NCI-H1417 (cell line): ENCODE measurements around the gene NHLRC3.
A peak's percentile ranks its signal among the peaks of the same experiment; 100 is the strongest.

Experiments
- DNase-seq, 3 experiments: peaks; one replicate each; lab custom pipeline; 2025; lab: John Stamatoyannopoulos, UW

NHLRC3 gene

GRCh38 chr13:39037880-39038568 is at the start of gene NHLRC3, which contains the start of gene PROSER1:
Gene NHLRC3, plus strand, starts transcription at chr13:39038456. Its CDS starts 184 bp downstream, at chr13:39038640.
Gene PROSER1, minus strand, starts transcription at chr13:39038089. Its CDS starts 847 bp downstream, at chr13:39037242.
- peak; percentile 94 to 98 (median 95) for DNase-seq

DNA sequence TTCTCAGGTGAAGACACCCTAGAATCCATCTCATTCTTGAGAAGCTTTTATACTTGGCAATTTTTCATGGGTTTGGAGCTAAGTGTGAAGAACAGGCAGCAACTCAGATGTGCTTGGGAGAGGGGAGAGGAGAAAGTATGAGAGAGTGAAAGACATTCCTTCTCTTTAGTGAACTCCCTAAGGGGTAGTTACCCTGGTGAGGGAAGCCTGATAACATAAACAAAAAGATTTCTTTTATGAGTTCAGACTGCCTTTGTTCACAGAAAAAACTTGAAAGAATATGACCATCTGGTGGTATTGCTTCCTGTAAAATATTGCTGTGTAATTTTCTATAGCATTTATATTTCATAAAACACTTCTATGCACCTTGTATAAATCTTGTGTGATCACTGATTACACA is 47.6 kb upstream of the NHLRC3 start, which contains the start of gene STOML3:
Gene STOML3, minus strand, starts transcription at position 139 of the 400 bp plus-strand sequence. Its CDS starts 110 bp downstream, at position 29.
- no peak for DNase-seq

- no peak for DNase-seq
Measured at GRCh38 chr13:38993381-38993780, 44.9 kb upstream of the NHLRC3 start.

- no peak for DNase-seq
Measured at GRCh38 chr13:38998739-38999138, 39.5 kb upstream of the NHLRC3 start.

DNA sequence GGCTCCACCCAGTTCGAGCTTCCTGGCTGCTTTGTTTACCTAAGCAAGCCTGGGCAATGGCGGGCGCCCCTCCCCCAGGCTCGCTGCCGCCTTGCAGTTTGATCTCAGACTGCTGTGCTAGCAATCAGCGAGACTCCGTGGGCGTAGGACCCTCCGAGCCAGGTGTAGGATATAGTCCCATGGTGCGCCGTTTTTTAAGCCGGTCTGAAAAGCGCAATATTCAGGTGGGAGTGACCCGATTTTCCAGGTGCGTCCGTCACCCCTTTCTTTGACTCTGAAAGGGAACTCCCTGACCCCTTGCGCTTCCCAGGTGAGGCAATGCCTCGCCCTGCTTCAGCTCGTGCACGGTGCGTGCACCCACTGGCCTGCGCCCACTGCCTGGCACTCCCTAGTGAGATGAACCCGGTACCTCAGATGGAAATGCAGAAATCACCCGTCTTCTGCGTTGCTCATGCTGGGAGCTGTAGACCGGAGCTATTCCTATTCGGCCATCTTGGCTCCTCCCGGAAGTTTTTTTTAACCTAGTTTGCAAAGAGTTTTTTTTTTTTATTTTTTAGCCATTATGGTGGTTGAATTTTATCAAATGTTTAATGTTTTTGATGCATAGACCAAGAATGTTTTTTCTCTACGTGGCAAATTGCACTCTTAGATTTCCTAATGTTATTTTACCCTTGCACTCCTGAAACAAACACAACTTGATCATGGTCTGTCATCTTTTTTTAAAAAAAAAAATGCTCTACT is 31.7 kb upstream of the NHLRC3 start:
- peak in 2 of 3 experiments; percentile 6 to 25 for DNase-seq

- no peak for DNase-seq
Measured at GRCh38 chr13:39012608-39013007, 25.6 kb upstream of the NHLRC3 start.

DNA sequence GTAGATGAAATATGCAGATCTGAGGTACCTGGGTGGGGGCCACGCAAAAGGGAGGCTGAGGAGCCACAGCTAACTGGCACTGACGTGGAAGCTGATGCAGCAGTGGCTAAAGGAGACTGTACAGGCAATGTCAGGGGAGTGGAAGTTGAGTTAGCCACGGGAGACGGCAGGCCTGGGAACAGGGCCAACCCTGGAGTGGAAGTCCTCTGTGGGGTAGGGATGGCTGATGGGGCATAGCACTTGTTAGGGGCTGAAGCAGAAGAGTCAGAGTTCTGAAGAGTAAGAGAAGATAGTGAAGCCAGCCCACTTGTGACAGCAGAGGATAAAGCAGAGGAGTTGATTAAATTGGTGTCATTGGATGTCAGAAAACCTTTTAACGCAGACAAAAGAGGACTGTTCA is 24.8 kb upstream of the NHLRC3 start:
- DNase-seq, result no peak

- no peak for DNase-seq
Measured at GRCh38 chr13:39016087-39016486, 22.2 kb upstream of the NHLRC3 start.

GRCh38 chr13:39016787-39017186 is 21.5 kb upstream of the NHLRC3 start:
- DNase-seq, result peak in 2 of 3 experiments; percentile 10 to 55

GRCh38 chr13:39020853-39021462 is 17.3 kb upstream of the NHLRC3 start:
- DNase-seq, result no peak

GRCh38 chr13:39023316-39023715 is 14.9 kb upstream of the NHLRC3 start:
- DNase-seq, result no peak

DNA sequence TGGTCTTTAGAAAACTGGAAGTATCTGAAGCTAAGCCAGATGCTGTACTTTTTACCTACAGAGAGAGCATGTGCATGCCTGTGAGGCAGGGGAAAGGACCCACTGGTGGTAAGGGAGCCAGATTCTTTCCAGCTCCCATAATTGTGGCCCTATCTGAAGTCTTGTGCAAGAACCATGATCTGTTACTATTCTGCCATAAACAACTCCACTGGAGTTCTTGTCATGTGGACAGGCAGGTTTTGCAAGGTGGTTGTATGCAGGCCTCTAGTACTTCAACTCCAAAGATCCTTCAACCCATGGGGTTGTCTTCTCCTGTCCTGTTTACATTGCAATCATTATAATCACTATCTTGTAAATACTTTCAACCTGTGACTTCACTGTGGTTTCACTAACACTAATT is 14.5 kb upstream of the NHLRC3 start:
- peak in 1 of 3 experiments; percentile 22 for DNase-seq

DNA sequence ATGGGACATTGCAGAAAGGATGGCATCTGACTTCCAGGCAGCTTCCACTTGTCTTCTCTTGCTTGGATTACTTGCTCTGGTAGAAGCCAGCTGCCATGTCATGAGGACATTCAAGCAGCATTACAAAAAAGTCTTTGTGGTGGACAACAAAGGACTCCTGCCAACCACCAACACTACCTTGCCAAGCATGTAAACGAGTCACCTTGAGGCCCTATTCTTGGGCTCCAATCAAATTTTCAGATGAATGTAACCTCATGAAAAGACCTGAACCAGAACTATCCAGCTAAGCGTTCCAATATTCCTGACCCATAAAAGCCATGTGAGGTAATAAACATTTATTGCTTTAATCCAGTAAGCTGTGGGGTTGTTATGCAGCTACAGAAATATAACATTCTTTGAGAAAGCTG is 12.8 kb upstream of the NHLRC3 start:
- DNase-seq, result no peak

- no peak for DNase-seq
Measured at GRCh38 chr13:39032150-39032549, 6.1 kb upstream of the NHLRC3 start.

DNA sequence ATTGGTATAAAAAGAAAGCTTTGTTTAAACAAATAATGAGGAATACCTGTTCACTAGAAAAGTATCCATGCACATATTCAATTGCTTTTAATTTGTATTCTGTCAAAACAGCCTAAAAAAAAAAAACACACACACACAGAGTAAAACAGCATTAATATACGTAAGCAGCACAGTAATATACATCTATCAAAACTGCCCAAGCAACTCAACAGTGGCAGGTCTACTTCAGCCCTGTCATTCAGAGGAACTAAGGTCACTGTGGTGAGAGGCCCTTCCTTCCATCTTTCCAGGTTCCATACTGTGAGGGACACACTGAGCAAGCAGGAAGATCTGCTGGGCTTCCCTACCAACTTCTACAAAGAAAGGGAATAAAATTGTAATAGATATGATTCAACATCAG is 4.2 kb upstream of the NHLRC3 start:
- DNase-seq, result no peak

DNA sequence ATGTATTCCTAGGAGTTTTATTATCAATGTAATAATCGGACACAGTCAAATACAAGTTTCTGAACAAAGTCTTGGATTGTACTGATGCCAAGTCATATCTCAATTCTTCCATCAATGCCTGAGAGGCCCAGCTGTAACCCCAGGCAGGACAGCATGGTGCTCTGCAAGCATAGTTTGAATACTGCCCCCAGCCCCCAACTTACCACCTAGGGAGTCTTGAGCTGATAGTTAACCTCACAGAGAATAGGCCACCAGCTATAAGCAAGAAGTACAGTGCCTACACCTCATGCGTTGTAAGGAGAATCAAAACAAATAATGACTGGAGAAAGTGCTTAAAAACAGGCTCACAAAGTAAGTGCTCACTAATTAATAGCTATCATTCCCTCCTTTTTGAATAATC is 3.1 kb upstream of the NHLRC3 start:
- no peak for DNase-seq

DNA sequence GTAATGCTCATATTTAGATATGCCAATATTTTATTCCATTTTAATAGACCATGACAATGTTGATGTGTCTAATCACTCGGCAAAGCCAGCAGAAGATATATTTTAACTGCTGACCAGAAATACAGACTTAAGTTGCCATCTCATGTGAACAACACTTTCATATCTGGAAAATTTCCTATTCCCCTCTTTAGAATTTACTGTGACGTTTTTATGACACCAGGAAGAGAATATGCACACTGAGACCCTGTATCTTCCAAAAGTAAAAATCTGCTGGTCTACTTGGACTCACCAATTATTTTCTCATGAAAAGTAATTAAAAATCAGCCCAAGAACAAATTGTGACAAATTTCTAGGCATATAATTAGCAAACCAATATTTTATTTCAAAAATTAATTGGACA is 2.5 kb upstream of the NHLRC3 start:
- no peak for DNase-seq

DNA sequence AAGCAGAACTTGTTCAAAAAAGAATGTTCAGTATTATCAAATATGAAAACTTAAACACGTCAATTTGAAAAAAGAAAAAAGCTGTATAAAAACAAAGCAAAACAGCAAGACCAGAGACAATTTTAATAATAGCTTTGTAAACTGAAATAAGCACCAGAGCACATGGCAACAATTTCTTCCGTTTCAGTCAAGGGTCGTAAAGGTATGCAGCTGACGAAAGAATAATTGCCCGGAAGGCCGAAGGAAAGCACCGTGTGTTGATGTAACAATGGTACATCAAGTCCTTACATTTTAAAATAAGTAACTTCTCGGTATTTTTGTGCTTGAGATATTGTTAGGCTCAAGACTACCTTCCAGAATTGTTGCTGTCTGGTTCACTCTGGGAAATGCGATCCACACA is 2.0 kb upstream of the NHLRC3 start:
- DNase-seq, result peak in 1 of 3 experiments; percentile 48

- DNase-seq, result peak in 2 of 3 experiments; percentile 80 to 93
Measured at GRCh38 chr13:39037410-39037879, 811 bp upstream of the NHLRC3 start.

DNA sequence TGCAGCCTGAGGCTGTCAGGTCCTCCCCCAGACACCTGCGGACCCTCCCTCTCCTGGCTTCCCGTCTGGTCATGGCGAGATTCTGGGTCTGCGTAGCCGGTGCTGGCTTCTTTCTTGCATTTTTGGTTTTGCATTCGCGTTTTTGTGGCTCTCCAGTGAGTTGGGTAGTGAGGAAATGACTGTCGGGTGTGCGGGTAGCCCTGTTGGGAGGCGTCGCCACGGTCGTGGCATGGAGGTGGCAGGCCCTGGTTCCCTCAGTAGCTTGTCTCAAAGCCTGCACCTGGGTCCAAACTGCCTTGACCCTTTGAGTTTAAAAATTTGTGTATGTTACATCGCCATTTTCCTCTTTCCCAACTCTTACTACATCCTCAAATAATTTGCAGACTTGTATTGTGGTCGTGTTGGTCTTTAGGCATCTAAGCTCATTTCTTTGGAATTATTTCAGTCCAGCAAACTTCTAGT is 344 bp downstream of the NHLRC3 start:
- DNase-seq, result peak in 1 of 3 experiments; percentile 31

DNA sequence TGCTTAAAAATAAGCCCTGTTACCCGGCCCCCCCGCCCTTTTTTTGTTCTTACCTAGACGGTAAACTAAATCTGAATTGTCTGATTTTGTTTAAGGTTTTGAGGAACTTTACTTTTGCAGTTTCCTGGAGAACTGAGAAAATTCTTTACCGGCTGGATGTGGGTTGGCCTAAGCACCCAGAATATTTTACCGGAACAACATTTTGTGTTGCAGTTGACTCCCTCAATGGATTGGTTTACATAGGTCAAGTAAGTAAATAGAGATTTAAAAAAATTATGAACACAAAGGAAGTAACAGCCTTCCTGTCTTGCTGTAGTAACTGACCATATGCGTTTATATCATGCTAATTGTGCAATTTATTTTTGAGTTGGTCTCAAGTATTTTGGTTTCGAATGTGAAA is 785 bp downstream of the NHLRC3 start:
- no peak for DNase-seq

- DNase-seq, result no peak
Measured at GRCh38 chr13:39040206-39040605, 1.9 kb downstream of the NHLRC3 start.
